ENCODE data around the gene COG6. TPM values are rescaled to one million over a fixed set of nuclear protein-coding genes. Genes with fewer than 3 reads are reported as not detected.

COG6 gene
- total RNA-seq, 4 donors from 2014 or later, result 17.6 to 109 (median 27.6) TPM

- TF ChIP-seq EP300 (IDR thresholded peaks at IDR 0.05; ENCODE audit: low read depth) (no peak), POLR2AphosphoS5 (IDR thresholded peaks at IDR 0.05) (no peak)
- TF ChIP-seq, protein P1, sequence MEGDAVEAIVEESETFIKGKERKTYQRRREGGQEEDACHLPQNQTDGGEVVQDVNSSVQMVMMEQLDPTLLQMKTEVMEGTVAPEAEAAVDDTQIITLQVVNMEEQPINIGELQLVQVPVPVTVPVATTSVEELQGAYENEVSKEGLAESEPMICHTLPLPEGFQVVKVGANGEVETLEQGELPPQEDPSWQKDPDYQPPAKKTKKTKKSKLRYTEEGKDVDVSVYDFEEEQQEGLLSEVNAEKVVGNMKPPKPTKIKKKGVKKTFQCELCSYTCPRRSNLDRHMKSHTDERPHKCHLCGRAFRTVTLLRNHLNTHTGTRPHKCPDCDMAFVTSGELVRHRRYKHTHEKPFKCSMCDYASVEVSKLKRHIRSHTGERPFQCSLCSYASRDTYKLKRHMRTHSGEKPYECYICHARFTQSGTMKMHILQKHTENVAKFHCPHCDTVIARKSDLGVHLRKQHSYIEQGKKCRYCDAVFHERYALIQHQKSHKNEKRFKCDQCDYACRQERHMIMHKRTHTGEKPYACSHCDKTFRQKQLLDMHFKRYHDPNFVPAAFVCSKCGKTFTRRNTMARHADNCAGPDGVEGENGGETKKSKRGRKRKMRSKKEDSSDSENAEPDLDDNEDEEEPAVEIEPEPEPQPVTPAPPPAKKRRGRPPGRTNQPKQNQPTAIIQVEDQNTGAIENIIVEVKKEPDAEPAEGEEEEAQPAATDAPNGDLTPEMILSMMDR (IDR thresholded peaks at IDR 0.05), result no peak
- 67 to 78% methylated on average over 4 to 5 of the region's 5 CpGs for WGBS, 2 donors (ENCODE audit: low coverage in 1 of 2)
- H3K27ac ChIP-seq, result no peak overlapping the region
- no peak overlapping the region for H3K4me3 ChIP-seq
- no peaks in the 10 kb centered on the region for H3K27me3 ChIP-seq
- no peaks in the 10 kb centered on the region for H3K36me3 ChIP-seq
- no peaks in the 10 kb centered on the region for H3K4me1 ChIP-seq
- intact Hi-C loops (cut with DNase I; ENCODE audit: low total_unique reads) (no loop called here), in situ Hi-C loops (cut with MboI; ENCODE audit: low pct_ligation_motif_present in 1 of 4, low pct_unique_long_range_greater_than_20kb in 1 of 4, low sequenced_read_pairs in 3 of 4) (no loop called here)
- H3K9me3 ChIP-seq, result no peaks in the 10 kb centered on the region
- DNase-seq, result no peak
Measured at GRCh38 chr13:39788102-39788501, 132.6 kb downstream of the COG6 start.

- in situ Hi-C loops (cut with MboI; ENCODE audit: low pct_ligation_motif_present in 1 of 4, low pct_unique_long_range_greater_than_20kb in 1 of 4, low sequenced_read_pairs in 3 of 4), result no loop called here
- 82 to 94% methylated on average over 5 of the region's 5 CpGs for WGBS, 2 donors (ENCODE audit: low coverage in 1 of 2)
Measured at GRCh38 chr13:39789451-39789850, 134.0 kb downstream of the COG6 start.

More at GRCh38 chr13:39789451-39789850, 134.0 kb downstream of the COG6 start:
- no peaks in the 10 kb centered on the region for H3K9me3 ChIP-seq
- H3K27ac ChIP-seq, result no peak overlapping the region
- no peak for DNase-seq
- intact Hi-C loops (cut with DNase I; ENCODE audit: low total_unique reads), result no loop called here
- H3K4me3 ChIP-seq, result no peak overlapping the region
- no peaks in the 10 kb centered on the region for H3K27me3 ChIP-seq
- no peaks in the 10 kb centered on the region for H3K36me3 ChIP-seq
- no peaks in the 10 kb centered on the region for H3K4me1 ChIP-seq
- TF ChIP-seq, protein P1 (IDR thresholded peaks at IDR 0.05), result no peak
- no peak for TF ChIP-seq POLR2A (IDR thresholded peaks at IDR 0.05)
- TF ChIP-seq POLR2AphosphoS5 (IDR thresholded peaks at IDR 0.05), result no peak
- TF ChIP-seq EP300 (IDR thresholded peaks at IDR 0.05; ENCODE audit: low read depth), result no peak

Small RNAs within 50 kb of the gene (small RNA-seq; reads per million reads assigned to genes)
- gene MIR4305 (0 reads per million in 4 donors), gene RNY4P14 (0.36 to 0.98 (median 0.54) reads per million in 4 donors)

Other genes starting within 250 kb of the COG6 start
- gene LHFPL6, start 52.5 kb upstream of the COG6 start, total RNA-seq, result 10 to 100 TPM in 2 of 4 donors, 1 to 10 TPM in 2; 4.2 to 18.6 (median 9.3) TPM